DOHH2 (cell line): ENCODE measurements around the gene SH3RF3.

Experiments used
- CTCF ChIP-seq: fragments of 200-600 bp; sonication (generic); IDR thresholded peaks from one replicate; pipeline ENCODE4 v1.5.1; 2014; ENCODE audit warnings: antibody characterized with exemption, mild to moderate bottlenecking, low read depth, low read length; ENCODE audit not compliant: poor library complexity, severe bottlenecking
- EZH2phosphoT487 ChIP-seq: fragments of 200-600 bp; sonication (generic); IDR thresholded peaks from 2 replicates; pipeline ENCODE4 v1.6.1; 2017; ENCODE audit warnings: borderline replicate concordance, mild to moderate bottlenecking, antibody characterized with exemption, low read length, moderate library complexity, mixed read lengths

GRCh38 chr2:109481196-109481555 lies 352.2 kb downstream of the SH3RF3 start:
- TF ChIP-seq CTCF (no peak), EZH2phosphoT487 (no peak)
